CD4-positive, alpha-beta T cell treated with Interleukin-10 for 1 hour (primary cell): ENCODE data around the gene GLT1D1.
A peak's percentile ranks its signal among the peaks of the same experiment; 100 is the strongest.

Experiments
- DNase-seq: peaks from one replicate; pipeline ENCODE4 v3.0.0-alpha.2; 2020

GLT1D1 gene

GRCh38 chr12:128918481-128919260 lies 65.4 kb downstream of the GLT1D1 start:
- no peak for DNase-seq

GRCh38 chr12:128920468-128920867 lies 67.2 kb downstream of the GLT1D1 start:
- peak; percentile 3 for DNase-seq

- no peak for DNase-seq
These were observed 75.1 kb downstream of the GLT1D1 start for GRCh38 chr12:128928361-128928760.

GRCh38 chr12:128929057-128929456 lies 75.8 kb downstream of the GLT1D1 start:
- DNase-seq, result no peak

GRCh38 chr12:128930606-128931005 lies 77.3 kb downstream of the GLT1D1 start:
- no peak for DNase-seq

- no peak for DNase-seq
These were observed 79.2 kb downstream of the GLT1D1 start for GRCh38 chr12:128932521-128932920.

GRCh38 chr12:128933039-128933438 lies 79.8 kb downstream of the GLT1D1 start:
- DNase-seq, result no peak

GRCh38 chr12:128933926-128934325 lies 80.6 kb downstream of the GLT1D1 start:
- DNase-seq, result no peak

- DNase-seq, result no peak
These were observed 85.6 kb downstream of the GLT1D1 start for GRCh38 chr12:128938886-128939285.

- DNase-seq, result no peak
These were observed 87.0 kb downstream of the GLT1D1 start for GRCh38 chr12:128940090-128940888.

GRCh38 chr12:128940974-128941373 lies 87.7 kb downstream of the GLT1D1 start:
- DNase-seq, result no peak

GRCh38 chr12:128942960-128943477 lies 89.7 kb downstream of the GLT1D1 start:
- no peak for DNase-seq

- DNase-seq, result no peak
These were observed 91.7 kb downstream of the GLT1D1 start for GRCh38 chr12:128944956-128945355.

- DNase-seq, result no peak
These were observed 93.9 kb downstream of the GLT1D1 start for GRCh38 chr12:128947209-128947608.

- no peak for DNase-seq
These were observed 95.8 kb downstream of the GLT1D1 start for GRCh38 chr12:128949086-128949485.

- no peak for DNase-seq
These were observed 98.2 kb downstream of the GLT1D1 start for GRCh38 chr12:128951448-128951847.

GRCh38 chr12:128956755-128957154 lies 103.5 kb downstream of the GLT1D1 start:
- no peak for DNase-seq

GRCh38 chr12:128959901-128960300 lies 106.6 kb downstream of the GLT1D1 start:
- DNase-seq, result no peak

GRCh38 chr12:128961308-128961902 lies 108.1 kb downstream of the GLT1D1 start:
- no peak for DNase-seq

- no peak for DNase-seq
These were observed 108.7 kb downstream of the GLT1D1 start for GRCh38 chr12:128961957-128962356.

- DNase-seq, result no peak
These were observed 113.0 kb downstream of the GLT1D1 start for GRCh38 chr12:128966203-128966810.

- DNase-seq, result no peak
These were observed 115.4 kb downstream of the GLT1D1 start for GRCh38 chr12:128968668-128969067.

GRCh38 chr12:128969480-128970055 lies 116.3 kb downstream of the GLT1D1 start:
- peak; percentile 6 for DNase-seq
